ENCODE measurements around the gene PAX8.

- TF ChIP-seq, protein P1, sequence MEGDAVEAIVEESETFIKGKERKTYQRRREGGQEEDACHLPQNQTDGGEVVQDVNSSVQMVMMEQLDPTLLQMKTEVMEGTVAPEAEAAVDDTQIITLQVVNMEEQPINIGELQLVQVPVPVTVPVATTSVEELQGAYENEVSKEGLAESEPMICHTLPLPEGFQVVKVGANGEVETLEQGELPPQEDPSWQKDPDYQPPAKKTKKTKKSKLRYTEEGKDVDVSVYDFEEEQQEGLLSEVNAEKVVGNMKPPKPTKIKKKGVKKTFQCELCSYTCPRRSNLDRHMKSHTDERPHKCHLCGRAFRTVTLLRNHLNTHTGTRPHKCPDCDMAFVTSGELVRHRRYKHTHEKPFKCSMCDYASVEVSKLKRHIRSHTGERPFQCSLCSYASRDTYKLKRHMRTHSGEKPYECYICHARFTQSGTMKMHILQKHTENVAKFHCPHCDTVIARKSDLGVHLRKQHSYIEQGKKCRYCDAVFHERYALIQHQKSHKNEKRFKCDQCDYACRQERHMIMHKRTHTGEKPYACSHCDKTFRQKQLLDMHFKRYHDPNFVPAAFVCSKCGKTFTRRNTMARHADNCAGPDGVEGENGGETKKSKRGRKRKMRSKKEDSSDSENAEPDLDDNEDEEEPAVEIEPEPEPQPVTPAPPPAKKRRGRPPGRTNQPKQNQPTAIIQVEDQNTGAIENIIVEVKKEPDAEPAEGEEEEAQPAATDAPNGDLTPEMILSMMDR (IDR thresholded peaks at IDR 0.05; ENCODE audit: low read depth, low read length, poor library complexity, severe bottlenecking) = no peak
- TF ChIP-seq EZH2phosphoT487 (IDR thresholded peaks at IDR 0.05; ENCODE audit: borderline replicate concordance, low read length) = no peak
Observed at GRCh38 chr2:113291191-113291590, 12.5 kb upstream of the PAX8 start.
